Left ventricle myocardium inferior (tissue), 1 donor: ENCODE results near the gene PMEPA1. TPM values are rescaled to one million over a fixed set of nuclear protein-coding genes. Genes with fewer than 3 reads are reported as not detected.

Experiments used
- DNase-seq: peaks from one replicate; pipeline ENCODE4 v3.0.0-alpha.2; 2020
- H3K27ac ChIP-seq: fragments of 200-600 bp; replicated peaks from 2 replicates; pipeline ENCODE4 v1.8.0; 2021
- H3K27me3 ChIP-seq: fragments of 200-600 bp; 2 replicates; pipeline ENCODE4 v1.8.0; 2021; ENCODE audit warnings: low read depth
- H3K36me3 ChIP-seq: fragments of 200-600 bp; 2 replicates; pipeline ENCODE4 v1.8.0; 2021
- H3K4me1 ChIP-seq: fragments of 200-600 bp; 2 replicates; pipeline ENCODE4 v1.8.0; 2021
- H3K4me3 ChIP-seq: fragments of 200-600 bp; 2 replicates; pipeline ENCODE4 v1.8.0; 2021; ENCODE audit warnings: mild to moderate bottlenecking, moderate library complexity
- H3K9me3 ChIP-seq: fragments of 200-600 bp; replicated peaks from 2 replicates; pipeline ENCODE4 v1.8.0; 2021
- CTCF ChIP-seq: fragments of 200-600 bp; IDR thresholded peaks from 2 replicates; pipeline ENCODE4 v1.8.0; 2021; ENCODE audit warnings: antibody characterized with exemption, mild to moderate bottlenecking, borderline replicate concordance
- intact Hi-C: fragments of 100-400 bp; cut with micrococcal nuclease; formaldehyde crosslinking; loops from one replicate; pipeline ENCODE4 v1.11.0; 2022
- total RNA-seq: library from RNA; stranded (reverse); fragmentation: NEBNext Ultra II Directional; extraction: Animal tissue kit (Norgen Biotek cat#: 25700); gene quantifications from one replicate; pipeline ENCODE4 v1.2.1, GENCODE V29; 2021
- donor health status: DM: no; HTN: yes; CAD: no; lungs with severe emphysema.

PMEPA1 gene
- total RNA-seq, 1 donor from 2014 or later, result 36.4 TPM

- peaks cover 80% of the 10 kb centered on the region for H3K4me1 ChIP-seq
- H3K36me3 ChIP-seq, result no peaks in the 10 kb centered on the region
- no peaks in the 10 kb centered on the region for H3K9me3 ChIP-seq
- intact Hi-C loops, result no loop called here
- H3K27me3 ChIP-seq, result no peaks in the 10 kb centered on the region
- no peak for TF ChIP-seq CTCF
- no peak overlapping the region for H3K27ac ChIP-seq
- DNase-seq, result no peak
- H3K4me3 ChIP-seq, result no peak overlapping the region
Observed at GRCh38 chr20:57680934-57681914, 28.6 kb downstream of the PMEPA1 start.

- Histone ChIP-seq H3K9me3 (no peaks in the 10 kb centered on the region), H3K4me3 (no peak overlapping the region), H3K36me3 (no peaks in the 10 kb centered on the region), H3K4me1 (peaks cover 80% of the 10 kb centered on the region), H3K27me3 (no peaks in the 10 kb centered on the region), H3K27ac (no peak overlapping the region)
- intact Hi-C loops, result no loop called here
- no peak for TF ChIP-seq CTCF
- DNase-seq, result no peak
Observed at GRCh38 chr20:57680131-57680716, 29.6 kb downstream of the PMEPA1 start.

GRCh38 chr20:57679113-57679512 is 30.7 kb downstream of the PMEPA1 start:
- intact Hi-C loops, result no loop called here
- Histone ChIP-seq H3K4me3 (no peak overlapping the region), H3K27me3 (no peaks in the 10 kb centered on the region), H3K27ac (no peak overlapping the region), H3K4me1 (peaks cover 79% of the 10 kb centered on the region), H3K9me3 (no peaks in the 10 kb centered on the region), H3K36me3 (no peaks in the 10 kb centered on the region)
- no peak for DNase-seq
- no peak for TF ChIP-seq CTCF

- DNase-seq, result no peak
- Histone ChIP-seq H3K4me1 (peaks cover 79% of the 10 kb centered on the region), H3K9me3 (no peaks in the 10 kb centered on the region), H3K27ac (no peak overlapping the region), H3K27me3 (no peaks in the 10 kb centered on the region), H3K4me3 (no peak overlapping the region), H3K36me3 (no peaks in the 10 kb centered on the region)
- TF ChIP-seq CTCF, result no peak
- intact Hi-C loops, result no loop called here
Observed at GRCh38 chr20:57678340-57678739, 31.5 kb downstream of the PMEPA1 start.

- Histone ChIP-seq H3K4me1 (peaks cover 79% of the 10 kb centered on the region), H3K4me3 (no peak overlapping the region), H3K36me3 (no peaks in the 10 kb centered on the region), H3K9me3 (no peaks in the 10 kb centered on the region), H3K27ac (no peak overlapping the region), H3K27me3 (no peaks in the 10 kb centered on the region)
- no peak for TF ChIP-seq CTCF
- intact Hi-C loops, result no loop called here
- DNase-seq, result no peak
Observed at GRCh38 chr20:57677584-57677982, 32.2 kb downstream of the PMEPA1 start.
